Globus pallidus (tissue), 1 donor: Measurements from ENCODE around the gene PLP2.
A peak's percentile ranks its signal among the peaks of the same experiment; 100 is the strongest.

ENCODE experiments used
- DNase-seq: peaks from one replicate; pipeline ENCODE4 v3.0.0-alpha.2; 2015; ENCODE audit warnings: low spot score

The PLP2 gene

GRCh38 chrX:49186125-49187027, 14.7 kb downstream of the PLP2 start, which contains the start of gene PRICKLE3:
Gene PRICKLE3 (minus strand): TSS chrX:49186373. CDS start chrX:49186297, 76 bp downstream.
- no peak for DNase-seq

DNA sequence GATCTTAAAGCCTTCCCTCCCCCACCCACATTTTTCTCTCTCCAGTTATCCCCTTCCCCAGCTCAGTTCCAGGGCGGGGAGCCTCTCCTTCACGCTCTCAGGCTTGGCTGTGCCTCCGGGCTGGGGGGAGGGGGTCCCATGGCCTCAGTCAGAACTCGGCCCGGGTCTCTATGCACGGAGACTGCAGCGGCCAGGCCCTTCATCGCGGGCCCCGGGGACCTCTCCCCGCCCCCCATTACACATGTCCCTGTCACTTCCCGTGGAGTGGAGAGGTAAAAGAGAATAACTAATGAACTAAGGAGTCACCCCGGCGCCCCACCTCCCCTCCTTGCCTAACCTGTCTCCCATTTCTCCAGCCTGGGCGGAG, 15.3 kb downstream of the PLP2 start:
- DNase-seq = no peak

GRCh38 chrX:49187526-49187925, 15.8 kb downstream of the PLP2 start:
- DNase-seq = no peak

DNA sequence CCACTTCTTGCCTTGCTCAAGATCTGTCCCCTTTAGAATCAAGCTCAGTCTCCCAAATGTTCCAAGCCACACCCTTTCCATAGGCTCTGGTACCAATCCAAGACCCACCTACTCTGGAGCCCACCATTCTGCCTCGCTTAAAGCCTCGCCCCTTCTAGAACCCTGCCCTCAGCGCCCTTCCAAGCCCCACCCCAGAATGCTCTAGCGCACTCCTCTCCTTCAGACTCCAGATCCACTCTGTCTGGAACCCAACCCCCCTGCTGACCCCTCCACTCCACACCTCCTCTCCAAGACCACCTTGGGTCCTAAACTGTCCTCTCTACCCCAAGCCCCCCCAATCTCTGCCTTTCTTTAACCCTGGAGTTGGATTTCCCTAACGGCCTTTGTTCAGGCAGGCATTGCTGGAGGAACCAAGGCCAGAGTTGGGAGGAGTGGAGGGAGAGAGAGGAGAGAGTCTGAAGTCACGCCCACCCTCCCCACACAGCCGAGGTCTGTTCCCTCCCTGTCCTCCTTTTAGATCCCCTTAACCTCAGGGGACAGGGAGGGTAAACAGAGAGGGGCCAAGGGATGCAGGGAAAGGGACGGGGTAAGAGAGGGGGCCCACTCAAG, 16.9 kb downstream of the PLP2 start:
- no peak for DNase-seq

DNA sequence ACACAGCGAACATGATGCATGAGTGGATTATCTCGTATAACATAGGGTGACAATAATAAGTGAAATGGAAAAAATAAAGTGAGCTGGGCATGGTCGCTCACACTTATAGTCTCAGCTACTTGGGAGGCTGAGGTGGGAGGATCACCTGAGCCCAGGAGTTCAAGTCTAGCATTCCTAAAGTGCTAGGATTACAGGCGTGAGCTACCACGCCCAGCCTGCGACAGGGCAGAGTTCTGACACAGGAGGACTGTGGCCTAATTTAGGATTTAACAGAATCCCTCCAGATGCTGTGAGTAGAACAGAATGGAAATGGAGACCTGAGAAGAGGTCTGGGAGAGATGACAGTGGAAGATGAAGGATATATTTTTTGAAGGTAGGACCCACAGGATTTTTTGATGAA, 17.9 kb downstream of the PLP2 start:
- no peak for DNase-seq

DNA sequence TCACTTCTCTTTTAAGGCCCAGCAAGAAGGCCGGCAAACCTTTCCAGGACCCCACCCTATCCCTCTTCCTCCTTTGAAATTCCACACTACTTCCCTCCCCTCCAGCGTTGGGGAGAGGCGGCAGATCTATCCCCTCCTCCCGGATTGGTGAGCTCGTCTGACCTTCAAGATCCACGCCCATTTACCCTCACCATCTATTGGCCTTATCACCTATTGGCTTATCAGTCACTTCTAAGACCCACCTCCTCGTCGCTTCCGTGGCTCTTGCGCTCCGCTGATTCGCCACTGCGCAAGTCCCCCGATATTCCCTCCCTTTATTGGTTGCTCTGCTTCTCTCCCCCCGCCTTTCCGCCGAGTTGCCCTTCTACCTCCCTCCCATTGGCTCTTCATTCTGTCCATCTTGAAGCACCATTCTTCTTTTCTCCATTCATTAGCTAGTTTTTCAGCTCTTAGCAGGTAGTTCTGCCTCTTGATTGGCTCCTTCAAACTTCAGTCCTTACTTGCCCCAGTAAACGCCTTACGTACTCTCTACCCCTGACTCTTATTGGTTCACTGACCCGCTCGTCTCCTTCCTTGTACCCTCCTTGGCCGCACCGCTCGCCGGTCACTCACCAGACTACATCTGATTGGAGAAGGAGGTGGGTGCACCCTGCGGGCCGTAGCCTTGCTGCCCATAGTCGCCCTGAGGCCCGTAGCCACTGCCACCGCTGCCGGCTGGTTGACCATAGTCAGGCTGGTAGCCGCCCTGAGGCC, 19.3 kb downstream of the PLP2 start:
- DNase-seq = peak; percentile 99

GRCh38 chrX:49191574-49192011, 19.9 kb downstream of the PLP2 start:
- no peak for DNase-seq

DNA sequence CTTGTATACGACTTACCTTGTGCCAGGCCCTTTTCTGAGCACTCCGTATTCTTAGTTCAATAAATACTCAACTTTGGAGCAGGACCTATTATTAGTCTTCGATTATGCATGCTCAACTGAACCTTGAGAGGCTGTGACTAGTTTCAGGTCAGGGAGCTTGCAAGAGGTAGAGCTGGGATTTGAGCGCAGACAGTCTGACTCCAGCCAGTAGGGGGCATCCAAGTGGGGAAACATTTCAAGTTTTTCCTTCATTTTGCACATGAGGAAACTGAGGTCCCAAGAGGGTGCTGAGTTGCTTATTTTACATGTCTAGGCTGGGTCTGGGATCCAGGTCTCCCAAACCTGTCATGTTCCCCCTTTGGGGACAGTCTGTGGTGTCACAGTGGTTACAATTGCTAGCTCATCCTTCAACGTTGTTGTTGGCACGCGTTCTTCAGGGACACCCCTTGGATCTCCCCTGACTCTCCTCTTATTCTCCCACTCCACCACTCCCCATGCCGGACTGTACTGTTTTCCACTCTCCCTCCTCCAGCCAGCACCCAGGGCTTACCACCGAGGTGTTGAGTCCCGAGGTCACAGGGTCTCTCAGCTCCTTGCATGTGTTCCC, 21.1 kb downstream of the PLP2 start:
- no peak for DNase-seq

DNA sequence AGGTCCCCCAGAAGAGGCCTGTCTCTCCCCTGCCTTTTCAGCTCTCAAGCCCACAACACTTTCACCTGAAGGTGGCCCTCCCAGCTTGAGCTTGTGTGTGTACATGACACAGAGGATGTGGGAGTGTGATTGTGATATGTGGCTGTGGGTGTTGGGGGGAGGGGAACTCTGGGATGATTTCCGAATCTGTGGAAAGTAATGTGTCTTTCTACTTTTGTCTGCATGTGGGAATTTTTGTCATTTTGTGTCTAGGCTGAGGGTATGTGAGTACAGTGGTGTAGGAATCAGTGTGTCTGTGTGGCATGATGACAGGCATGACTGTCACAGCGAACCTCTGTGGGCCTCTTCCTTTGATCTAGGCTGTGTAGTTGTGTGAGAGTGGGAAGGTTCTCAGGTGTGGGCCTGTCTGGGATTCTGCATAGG, 21.9 kb downstream of the PLP2 start:
- no peak for DNase-seq

DNA sequence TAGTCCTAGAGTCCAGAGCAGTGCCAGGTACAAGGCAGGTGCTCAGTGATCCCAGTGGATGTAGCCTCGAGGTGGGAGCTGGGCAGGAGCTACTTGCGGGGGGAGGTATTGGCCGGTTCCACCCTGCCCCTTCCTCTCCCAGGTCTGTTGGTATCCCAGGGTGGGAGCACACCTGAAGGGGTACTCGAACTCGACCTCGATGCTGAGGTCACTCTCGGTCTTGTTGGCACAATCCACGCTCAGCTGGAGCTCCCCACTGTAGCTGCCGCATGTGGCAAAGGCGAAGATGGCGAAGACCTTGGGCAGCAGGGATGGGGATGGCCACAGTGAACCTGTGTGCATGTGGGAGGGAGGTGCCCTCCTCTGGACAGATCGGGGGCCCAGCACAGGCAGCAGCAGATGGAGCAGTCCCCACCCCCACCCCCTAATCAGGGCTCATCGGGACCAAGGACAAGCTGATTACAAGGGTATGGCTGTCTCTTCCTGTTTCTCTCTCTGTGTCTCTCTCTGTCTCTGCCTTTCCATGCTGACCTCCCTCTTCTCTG, 25.9 kb downstream of the PLP2 start:
- DNase-seq = no peak

- no peak for DNase-seq
Measured at GRCh38 chrX:49198540-49199314, 27.0 kb downstream of the PLP2 start.

DNA sequence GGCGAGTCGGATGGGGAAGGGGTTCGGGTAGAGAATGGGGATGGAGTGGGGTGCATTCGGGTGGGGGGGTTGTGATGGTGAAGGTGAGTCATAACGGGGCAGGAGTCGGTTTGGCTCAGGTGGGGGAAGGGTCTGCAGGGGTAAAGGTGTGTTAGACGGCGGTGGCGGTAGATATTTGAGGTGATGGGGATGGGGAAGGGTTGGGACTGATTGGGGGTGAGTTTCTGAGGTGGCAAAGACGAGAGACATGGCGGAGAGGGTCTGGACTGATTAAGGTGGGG, 27.6 kb downstream of the PLP2 start:
- no peak for DNase-seq

DNA sequence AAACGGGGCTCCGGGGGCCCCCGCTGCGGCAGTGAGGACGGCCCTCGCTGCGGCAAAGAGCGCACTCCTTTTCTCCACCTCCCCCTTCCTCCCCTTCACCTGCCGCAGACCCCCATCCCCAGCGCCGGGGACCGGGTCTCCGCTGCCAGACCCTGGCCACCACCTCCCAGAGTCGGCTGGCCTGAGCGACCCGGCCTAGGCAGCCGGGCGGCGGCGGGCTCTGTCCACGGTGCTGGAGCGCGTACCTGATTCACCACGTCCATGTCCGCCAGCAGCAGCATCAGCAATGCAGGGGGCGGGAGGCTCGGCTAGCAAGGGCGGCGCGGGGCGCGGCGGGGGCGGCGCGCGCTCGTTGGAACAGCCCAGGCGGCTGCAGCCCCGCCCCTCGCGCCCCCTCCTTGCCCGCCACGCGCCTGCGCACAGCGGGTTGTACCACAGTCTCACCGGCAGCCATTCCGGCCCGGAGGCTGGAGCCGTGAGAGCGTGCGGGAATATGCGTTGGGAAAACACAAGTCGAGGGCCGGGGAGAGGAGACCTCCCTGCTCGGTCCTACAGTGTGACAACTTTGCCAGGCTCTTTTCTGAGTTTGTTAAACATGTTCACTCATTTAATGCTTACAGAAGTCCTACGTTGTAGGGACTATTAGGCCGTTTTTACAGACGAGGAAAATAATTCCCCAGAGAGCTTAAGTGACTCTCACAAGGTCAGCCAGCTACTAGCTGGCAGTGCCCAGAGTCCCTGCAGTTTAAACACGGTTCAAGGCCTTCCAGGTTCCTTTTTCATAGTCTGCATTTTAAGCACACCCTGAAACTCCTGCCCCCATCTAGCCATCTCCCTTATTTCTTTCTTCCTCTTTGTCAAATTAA, 28.4 kb downstream of the PLP2 start, which contains the start of gene SYP:
SYP (minus strand) TSS at position 288 of the 866 bp plus-strand sequence; CDS start at position 281, 7 bp downstream.
- peak; percentile 80 for DNase-seq

DNA sequence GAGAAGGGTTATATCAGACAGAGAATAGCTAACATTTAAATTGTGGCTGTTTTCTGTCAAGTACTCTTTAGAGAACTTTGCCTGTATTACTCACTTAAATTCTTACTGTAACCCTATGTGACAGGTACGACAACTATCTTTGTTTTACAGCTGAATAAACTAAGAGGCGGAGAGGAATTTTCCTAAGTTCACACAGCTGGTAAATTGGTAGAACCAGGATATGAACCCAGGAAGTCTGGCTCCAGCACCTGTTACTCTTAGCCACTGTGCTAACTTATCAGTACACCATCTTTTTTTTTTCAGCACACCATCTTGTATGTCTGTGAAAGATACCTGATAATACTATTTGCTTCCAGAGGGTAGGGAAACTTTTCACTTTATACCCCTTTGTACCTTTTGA, 30.3 kb downstream of the PLP2 start:
- DNase-seq = no peak

DNA sequence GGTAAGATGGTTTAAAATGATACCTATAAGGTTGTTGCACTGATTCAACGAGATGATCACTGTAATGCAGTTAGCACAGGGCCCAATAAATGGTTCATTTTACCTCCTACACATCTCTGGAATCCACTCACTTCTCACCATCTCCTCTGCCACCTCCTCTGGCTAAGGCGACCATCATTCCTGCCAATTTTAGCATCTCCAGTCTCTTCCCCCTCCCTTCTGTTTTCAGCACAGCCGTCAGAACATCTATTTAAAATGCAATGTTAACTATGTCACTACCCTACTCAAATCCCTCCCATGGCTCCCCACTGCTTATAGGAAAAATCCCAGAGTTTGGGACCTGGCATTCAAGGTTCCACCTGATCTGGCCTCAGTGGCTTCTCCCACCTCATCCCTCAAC, 31.8 kb downstream of the PLP2 start:
- no peak for DNase-seq

GRCh38 chrX:49204017-49204416, 32.3 kb downstream of the PLP2 start:
- no peak for DNase-seq

GRCh38 chrX:49204709-49205108, 33.0 kb downstream of the PLP2 start:
- DNase-seq = no peak

GRCh38 chrX:49205443-49205842, 33.7 kb downstream of the PLP2 start:
- DNase-seq = no peak

DNA sequence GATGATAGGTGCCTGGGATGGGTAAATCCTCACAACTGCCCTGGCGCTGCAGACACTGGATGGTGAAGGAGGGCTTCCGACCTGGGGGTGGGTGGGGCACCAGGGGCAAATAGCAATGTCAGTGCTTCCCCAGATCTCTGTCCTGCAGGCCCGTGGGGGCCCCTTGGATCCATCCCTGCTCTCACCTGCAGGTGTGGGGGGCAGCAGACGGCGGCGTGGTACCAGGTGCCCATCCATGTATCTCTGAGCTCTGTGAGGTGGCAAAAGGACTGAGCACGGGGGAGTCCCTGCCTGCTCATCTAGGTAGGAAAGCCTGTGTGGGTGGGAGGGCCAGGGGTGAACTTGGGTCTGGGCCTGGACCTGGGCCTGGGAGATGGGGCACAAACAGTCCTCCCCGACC, 34.8 kb downstream of the PLP2 start:
- no peak for DNase-seq

DNA sequence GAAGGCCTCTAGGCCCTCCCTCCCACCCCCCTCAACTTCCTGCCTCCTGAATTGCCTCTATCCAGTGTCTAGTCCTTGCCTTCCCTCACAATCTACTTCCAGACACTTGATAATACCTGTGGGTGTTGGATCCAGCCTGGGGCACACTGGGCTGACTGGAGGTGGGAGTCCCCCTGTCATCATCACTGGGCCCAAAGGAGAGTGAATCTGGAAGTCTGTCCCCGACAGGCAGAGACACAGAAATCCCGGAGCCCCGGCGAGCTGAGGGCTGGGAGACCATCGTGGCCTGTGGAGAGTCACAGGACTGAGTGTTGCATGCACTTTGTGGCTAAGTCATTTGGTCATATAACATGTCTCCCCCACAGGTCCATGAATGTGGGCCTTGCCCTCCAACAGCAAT, 36.7 kb downstream of the PLP2 start:
- no peak for DNase-seq
